HEK293T (cell line): ENCODE measurements around the gene OTX2.

Experiments used
- FOXK2 ChIP-seq: fragments of 450-650 bp; IDR thresholded peaks from 2 replicates; pipeline ENCODE4 v1.6.1; 2016; ENCODE audit warnings: mild to moderate bottlenecking
- PKNOX1 ChIP-seq: fragments of 450-650 bp; IDR thresholded peaks from 2 replicates; pipeline ENCODE4 v1.6.1; 2016

GRCh38 chr14:56770512-56770911 is 39.8 kb downstream of the OTX2 start:
- TF ChIP-seq PKNOX1 (no peak), FOXK2 (no peak)
